ENCODE results near the gene ZBTB12. TPM values are rescaled to one million over a fixed set of nuclear protein-coding genes. Genes with fewer than 3 reads are reported as not detected.
"Not testable (repeated sequence)": the region's sequence is repeated elsewhere in the genome, so short reads cannot be mapped to it uniquely, and the experiment has no call there.

Gene ZBTB12
- total and polyA plus RNA-seq, 9 donors, result 1.9 to 24.8 (median 10.7) TPM

GRCh38 chr6:31859923-31860322, 42.0 kb downstream of the ZBTB12 start:
- H3K27me3 ChIP-seq, result no peaks in the 10 kb centered on the region
- no peak overlapping the region for H3K27ac ChIP-seq
- no peak for TF ChIP-seq EP300 (IDR thresholded peaks at IDR 0.05)
- TF ChIP-seq CTCF (IDR thresholded peaks at IDR 0.05), result no peak
- no peak for TF ChIP-seq POLR2A (IDR thresholded peaks at IDR 0.05)
- no peak overlapping the region for H3K4me3 ChIP-seq
- 85 to 88% (median 85%) methylated on average over 11 of the region's 11 CpGs for WGBS, 3 donors
- peaks cover 4% of the 10 kb centered on the region for H3K4me1 ChIP-seq (ENCODE audit: insufficient read depth)
- intact Hi-C loops (cut with DNase I), result loop anchor here in 2 of 4 donors (10.0 kb wide), 1 partner anchor 175 kb away; the partner anchor contains the start of gene LY6G5C (in 2 of the 2)
- H3K9me3 ChIP-seq, result no peaks in the 10 kb centered on the region
- no peak for DNase-seq
- no peaks in the 10 kb centered on the region for H3K36me3 ChIP-seq

- DNase-seq, result no peak
- no peak overlapping the region for H3K27ac ChIP-seq
- WGBS, 3 donors, result 89 to 97% (median 95%) methylated on average over 8 of the region's 8 CpGs
- H3K4me3 ChIP-seq, result no peak overlapping the region
- TF ChIP-seq CTCF (IDR thresholded peaks at IDR 0.05) (no peak), EP300 (IDR thresholded peaks at IDR 0.05) (no peak), POLR2A (IDR thresholded peaks at IDR 0.05) (no peak)
- peaks cover 4% of the 10 kb centered on the region for H3K4me1 ChIP-seq (ENCODE audit: insufficient read depth)
- H3K27me3 ChIP-seq, result no peaks in the 10 kb centered on the region
- no peaks in the 10 kb centered on the region for H3K36me3 ChIP-seq
- intact Hi-C loops (cut with DNase I), result no loop called here
- H3K9me3 ChIP-seq, result no peaks in the 10 kb centered on the region
Measured at GRCh38 chr6:31858707-31859106, 43.2 kb downstream of the ZBTB12 start.

- H3K36me3 ChIP-seq; DNase-seq; intact Hi-C loops (cut with DNase I); H3K27me3 ChIP-seq; H3K9me3 ChIP-seq; H3K4me1 ChIP-seq (ENCODE audit: insufficient read depth); H3K4me3 ChIP-seq; H3K27ac ChIP-seq: not testable (repeated sequence)
- 83 to 92% (median 90%) methylated on average over 8 of the region's 8 CpGs for WGBS, 3 donors
Measured at GRCh38 chr6:31857774-31858173, 44.1 kb downstream of the ZBTB12 start.

GRCh38 chr6:31851980-31852718, 49.7 kb downstream of the ZBTB12 start:
- H3K4me1 ChIP-seq (ENCODE audit: insufficient read depth); H3K9me3 ChIP-seq; H3K27ac ChIP-seq; DNase-seq; H3K36me3 ChIP-seq; intact Hi-C loops (cut with DNase I); H3K27me3 ChIP-seq; H3K4me3 ChIP-seq: not testable (repeated sequence)
- WGBS, 3 donors, result 82 to 86% (median 85%) methylated on average over 20 to 35 of the region's 35 CpGs

- no peak overlapping the region for H3K27ac ChIP-seq
- TF ChIP-seq POLR2A (IDR thresholded peaks at IDR 0.05) (no peak), CTCF (IDR thresholded peaks at IDR 0.05) (no peak), EP300 (IDR thresholded peaks at IDR 0.05) (no peak)
- no peak overlapping the region for H3K4me3 ChIP-seq
- 43 to 66% (median 54%) methylated on average over 2 of the region's 2 CpGs for WGBS, 3 donors
- intact Hi-C loops (cut with DNase I), result no loop called here
- no peaks in the 10 kb centered on the region for H3K4me1 ChIP-seq (ENCODE audit: insufficient read depth)
- DNase-seq, result no peak
- no peaks in the 10 kb centered on the region for H3K27me3 ChIP-seq
- no peaks in the 10 kb centered on the region for H3K36me3 ChIP-seq
- no peaks in the 10 kb centered on the region for H3K9me3 ChIP-seq
Measured at GRCh38 chr6:31851485-31851832, 50.4 kb downstream of the ZBTB12 start.

Data from ovary (tissue), 9 donors.